Panc1 (cell line): ENCODE measurements around the gene KRT73.

Experiments used
- POLR2AphosphoS5 ChIP-seq: IDR thresholded peaks from 2 replicates; pipeline ENCODE4 v1.6.1; 2012; ENCODE audit warnings: mild to moderate bottlenecking, low read depth, low read length, moderate library complexity
- SIN3A ChIP-seq: IDR thresholded peaks from 2 replicates; pipeline ENCODE4 v1.6.1; 2012; ENCODE audit warnings: low read depth, mild to moderate bottlenecking, low read length, moderate library complexity, borderline replicate concordance; ENCODE audit not compliant: insufficient read depth
- TCF7L2 ChIP-seq: IDR thresholded peaks from 2 replicates; pipeline ENCODE4 v1.6.1; 2011; ENCODE audit warnings: mild to moderate bottlenecking, low read depth, low read length, inconsistent platforms
- TF ChIP-seq, protein P1 (sequence below): fragments of 450-650 bp; IDR thresholded peaks from 2 replicates; pipeline ENCODE4 v1.5.1; 2017; ENCODE audit warnings: mild to moderate bottlenecking
- TF ChIP-seq, protein P2 (sequence below), 2 experiments: IDR thresholded peaks; 2 replicates each; pipeline ENCODE4 v1.6.1; 2011 to 2012; ENCODE audit warnings: low read depth in 2 of 2, control low read depth in 1 of 2, low read length in 1 of 2, mild to moderate bottlenecking in 1 of 2, moderate library complexity in 1 of 2; ENCODE audit not compliant: insufficient read depth in 1 of 2

DNA sequence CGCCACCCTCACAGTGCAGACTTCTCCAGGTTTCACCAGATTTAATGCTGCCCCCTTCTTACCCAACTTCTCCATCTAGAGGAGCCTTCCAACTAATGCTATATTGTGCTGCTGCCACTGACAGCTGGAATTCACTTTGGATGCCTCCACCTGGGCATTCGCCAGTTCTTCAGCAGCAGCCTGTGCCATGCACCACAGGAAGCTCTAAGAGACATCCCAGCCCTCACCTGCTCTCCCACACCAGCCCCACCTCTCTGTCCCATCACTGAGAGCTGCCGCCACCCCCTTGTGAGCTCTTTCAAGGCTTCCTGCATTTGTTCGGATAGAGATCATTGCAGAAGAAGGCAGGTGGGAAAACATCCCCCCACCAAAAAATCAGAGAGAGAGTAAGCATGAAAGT lies 38.3 kb upstream of the KRT73 start:
- TF ChIP-seq, protein P1, sequence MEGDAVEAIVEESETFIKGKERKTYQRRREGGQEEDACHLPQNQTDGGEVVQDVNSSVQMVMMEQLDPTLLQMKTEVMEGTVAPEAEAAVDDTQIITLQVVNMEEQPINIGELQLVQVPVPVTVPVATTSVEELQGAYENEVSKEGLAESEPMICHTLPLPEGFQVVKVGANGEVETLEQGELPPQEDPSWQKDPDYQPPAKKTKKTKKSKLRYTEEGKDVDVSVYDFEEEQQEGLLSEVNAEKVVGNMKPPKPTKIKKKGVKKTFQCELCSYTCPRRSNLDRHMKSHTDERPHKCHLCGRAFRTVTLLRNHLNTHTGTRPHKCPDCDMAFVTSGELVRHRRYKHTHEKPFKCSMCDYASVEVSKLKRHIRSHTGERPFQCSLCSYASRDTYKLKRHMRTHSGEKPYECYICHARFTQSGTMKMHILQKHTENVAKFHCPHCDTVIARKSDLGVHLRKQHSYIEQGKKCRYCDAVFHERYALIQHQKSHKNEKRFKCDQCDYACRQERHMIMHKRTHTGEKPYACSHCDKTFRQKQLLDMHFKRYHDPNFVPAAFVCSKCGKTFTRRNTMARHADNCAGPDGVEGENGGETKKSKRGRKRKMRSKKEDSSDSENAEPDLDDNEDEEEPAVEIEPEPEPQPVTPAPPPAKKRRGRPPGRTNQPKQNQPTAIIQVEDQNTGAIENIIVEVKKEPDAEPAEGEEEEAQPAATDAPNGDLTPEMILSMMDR: no peak
- no peak for TF ChIP-seq TCF7L2
- TF ChIP-seq SIN3A: no peak
- no peak for TF ChIP-seq POLR2AphosphoS5
- TF ChIP-seq, protein P2, sequence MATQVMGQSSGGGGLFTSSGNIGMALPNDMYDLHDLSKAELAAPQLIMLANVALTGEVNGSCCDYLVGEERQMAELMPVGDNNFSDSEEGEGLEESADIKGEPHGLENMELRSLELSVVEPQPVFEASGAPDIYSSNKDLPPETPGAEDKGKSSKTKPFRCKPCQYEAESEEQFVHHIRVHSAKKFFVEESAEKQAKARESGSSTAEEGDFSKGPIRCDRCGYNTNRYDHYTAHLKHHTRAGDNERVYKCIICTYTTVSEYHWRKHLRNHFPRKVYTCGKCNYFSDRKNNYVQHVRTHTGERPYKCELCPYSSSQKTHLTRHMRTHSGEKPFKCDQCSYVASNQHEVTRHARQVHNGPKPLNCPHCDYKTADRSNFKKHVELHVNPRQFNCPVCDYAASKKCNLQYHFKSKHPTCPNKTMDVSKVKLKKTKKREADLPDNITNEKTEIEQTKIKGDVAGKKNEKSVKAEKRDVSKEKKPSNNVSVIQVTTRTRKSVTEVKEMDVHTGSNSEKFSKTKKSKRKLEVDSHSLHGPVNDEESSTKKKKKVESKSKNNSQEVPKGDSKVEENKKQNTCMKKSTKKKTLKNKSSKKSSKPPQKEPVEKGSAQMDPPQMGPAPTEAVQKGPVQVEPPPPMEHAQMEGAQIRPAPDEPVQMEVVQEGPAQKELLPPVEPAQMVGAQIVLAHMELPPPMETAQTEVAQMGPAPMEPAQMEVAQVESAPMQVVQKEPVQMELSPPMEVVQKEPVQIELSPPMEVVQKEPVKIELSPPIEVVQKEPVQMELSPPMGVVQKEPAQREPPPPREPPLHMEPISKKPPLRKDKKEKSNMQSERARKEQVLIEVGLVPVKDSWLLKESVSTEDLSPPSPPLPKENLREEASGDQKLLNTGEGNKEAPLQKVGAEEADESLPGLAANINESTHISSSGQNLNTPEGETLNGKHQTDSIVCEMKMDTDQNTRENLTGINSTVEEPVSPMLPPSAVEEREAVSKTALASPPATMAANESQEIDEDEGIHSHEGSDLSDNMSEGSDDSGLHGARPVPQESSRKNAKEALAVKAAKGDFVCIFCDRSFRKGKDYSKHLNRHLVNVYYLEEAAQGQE (IDR thresholded peaks at IDR 0.05; ENCODE audit: insufficient read depth in 1 of 2, low read depth in 2 of 2, low read length in 1 of 2): no peak
